GM20000 (cell line): ENCODE data around the gene GTPBP10.

ENCODE experiments used
- DNase-seq: peaks from one replicate; pipeline ENCODE4 v3.0.0; 2012; ENCODE audit warnings: low spot score
- CTCF ChIP-seq: IDR thresholded peaks from 2 replicates; pipeline ENCODE4 v1.5.1; 2012; ENCODE audit warnings: mild to moderate bottlenecking, control low read depth; ENCODE audit errors: extremely low read depth, missing control alignments

GTPBP10 gene

GRCh38 chr7:90384433-90384832, 37.9 kb downstream of the GTPBP10 start:
- TF ChIP-seq CTCF: no peak
- DNase-seq: no peak

GRCh38 chr7:90387470-90388240, 41.1 kb downstream of the GTPBP10 start:
- no peak for TF ChIP-seq CTCF

GRCh38 chr7:90390926-90391325, 44.4 kb downstream of the GTPBP10 start:
- no peak for DNase-seq
- TF ChIP-seq CTCF: no peak

More at GRCh38 chr7:90387470-90388240, 41.1 kb downstream of the GTPBP10 start:
- DNase-seq: no peak

- no peak for DNase-seq
- no peak for TF ChIP-seq CTCF
Observed at GRCh38 chr7:90391488-90391887, 45.0 kb downstream of the GTPBP10 start.

- DNase-seq: no peak
- TF ChIP-seq CTCF: no peak
Observed at GRCh38 chr7:90396420-90396819, 49.9 kb downstream of the GTPBP10 start.

GRCh38 chr7:90401989-90402388, 55.5 kb downstream of the GTPBP10 start:
- DNase-seq: no peak
- TF ChIP-seq CTCF: no peak

- TF ChIP-seq CTCF: no peak
- no peak for DNase-seq
Observed at GRCh38 chr7:90402785-90403173, 56.3 kb downstream of the GTPBP10 start.
